HG03095 (cell line): ENCODE data around the gene PPFIA1.
"Not testable (repeated sequence)": the region's sequence is repeated elsewhere in the genome, so short reads cannot be mapped to it uniquely, and the experiment has no call there.

ENCODE experiments used
- ATAC-seq: cut with Tn5 transposase; IDR thresholded peaks from one replicate; pipeline ENCODE4 v1.9.1; 2021; ENCODE audit warnings: moderate library complexity; ENCODE audit not compliant: unreplicated experiment

The PPFIA1 gene

DNA sequence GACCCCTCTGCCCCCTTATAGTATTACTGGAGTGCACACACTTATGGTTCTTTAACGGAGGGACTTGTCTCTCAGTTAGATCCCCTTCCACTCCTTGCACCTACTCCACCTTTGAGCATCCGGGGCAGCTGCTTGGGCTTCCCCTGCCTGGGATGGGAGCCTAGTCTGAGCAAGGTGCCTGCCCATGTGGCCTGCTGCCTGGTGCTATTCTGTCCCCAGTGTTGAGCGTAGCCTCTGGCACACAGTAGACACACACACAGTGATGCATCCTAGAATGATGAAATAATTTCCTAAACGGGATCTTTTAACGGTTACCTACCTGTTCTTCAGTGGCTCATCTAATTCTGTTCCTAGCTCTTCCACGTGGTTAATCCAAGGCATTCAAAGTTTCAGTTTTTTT, 22.4 kb downstream of the PPFIA1 start:
- no peak for ATAC-seq

DNA sequence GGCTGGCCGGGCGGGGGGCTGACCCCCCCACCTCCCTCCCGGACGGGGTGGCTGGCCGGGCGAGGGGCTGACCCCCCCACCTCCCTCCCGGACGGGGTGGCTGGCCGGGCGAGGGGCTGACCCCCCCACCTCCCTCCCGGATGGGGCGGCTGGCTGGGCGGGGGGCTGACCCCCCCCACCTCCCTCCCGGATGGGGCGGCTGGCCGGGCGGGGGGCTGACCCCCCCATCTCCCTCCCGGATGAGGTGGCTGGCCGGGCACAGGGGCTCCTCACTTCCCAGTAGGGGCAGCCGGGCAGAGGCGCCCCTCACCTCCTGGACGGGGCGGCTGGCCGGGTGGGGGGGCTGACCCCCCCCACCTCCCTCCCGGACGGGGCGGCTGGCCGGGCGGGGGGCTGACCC, 24.7 kb downstream of the PPFIA1 start:
- not testable (repeated sequence) for ATAC-seq

DNA sequence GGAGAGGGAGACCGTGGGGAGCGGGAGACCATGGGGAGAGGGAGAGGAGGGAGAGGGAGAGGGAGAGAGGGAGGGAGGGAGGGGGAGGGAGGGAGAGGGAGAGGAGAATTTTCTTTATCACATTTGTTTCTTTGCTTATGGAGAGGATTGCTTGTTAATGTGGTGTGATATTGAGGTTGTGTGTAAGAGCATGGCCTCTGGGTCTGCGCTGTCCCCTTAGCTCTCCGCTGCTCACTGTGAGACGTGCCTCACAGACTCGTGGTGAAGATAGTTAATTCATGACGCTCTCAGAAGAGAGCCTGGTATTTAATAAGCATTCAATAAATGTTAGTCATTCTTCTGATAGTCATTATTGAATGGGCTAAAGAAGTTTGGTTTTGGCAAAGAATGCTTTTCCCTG, 26.2 kb downstream of the PPFIA1 start:
- no peak for ATAC-seq

DNA sequence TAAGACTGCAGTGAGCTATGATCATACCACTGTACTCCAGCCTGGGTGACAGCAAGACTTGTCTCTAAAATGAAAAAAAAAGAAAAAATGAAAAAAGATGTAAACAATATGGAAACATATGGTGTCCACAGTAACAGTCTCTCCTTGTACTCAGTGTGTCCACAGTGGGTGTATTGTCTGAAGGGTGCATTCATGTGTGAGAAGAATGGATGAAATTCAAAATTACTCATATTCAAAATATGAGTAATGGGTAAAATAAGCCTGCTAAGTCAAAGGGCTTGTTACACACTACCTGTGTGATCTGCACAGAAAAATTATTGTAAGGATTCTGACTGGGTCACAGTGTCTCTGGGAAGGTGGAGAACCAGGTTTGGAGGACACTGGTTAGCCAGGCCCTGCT, 26.9 kb downstream of the PPFIA1 start:
- no peak for ATAC-seq

DNA sequence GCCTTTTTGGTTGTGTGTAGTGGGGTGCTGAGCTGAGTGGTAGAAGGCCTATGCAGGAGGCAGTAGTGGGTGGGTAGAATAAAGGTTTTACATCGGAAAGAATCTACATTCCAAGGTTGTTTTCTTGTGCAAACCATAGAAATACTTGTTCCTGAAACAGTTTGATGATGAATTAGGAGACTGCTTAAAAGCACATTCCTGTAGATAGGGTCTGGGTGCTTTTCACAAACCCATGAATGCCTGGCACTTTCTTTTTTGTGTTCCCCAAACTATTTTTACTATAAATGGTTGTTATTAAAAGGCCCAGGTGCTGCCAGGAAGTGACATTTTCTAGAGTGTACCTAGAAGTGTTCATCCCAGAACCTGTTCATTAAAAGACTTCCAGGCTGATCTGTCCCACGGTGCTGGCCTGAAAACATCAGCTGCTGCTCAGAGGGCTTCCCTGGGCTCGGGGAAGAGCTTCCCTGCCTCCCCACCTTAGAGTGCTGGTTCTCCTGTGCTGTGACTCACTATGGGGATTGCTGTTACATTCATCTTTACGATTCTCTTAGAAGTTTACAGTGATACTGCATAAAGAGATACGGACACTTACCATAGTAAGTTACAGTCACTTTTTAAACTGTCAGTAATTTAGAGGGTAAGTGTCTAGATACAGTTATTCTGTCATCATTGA, 27.9 kb downstream of the PPFIA1 start:
- no peak for ATAC-seq

DNA sequence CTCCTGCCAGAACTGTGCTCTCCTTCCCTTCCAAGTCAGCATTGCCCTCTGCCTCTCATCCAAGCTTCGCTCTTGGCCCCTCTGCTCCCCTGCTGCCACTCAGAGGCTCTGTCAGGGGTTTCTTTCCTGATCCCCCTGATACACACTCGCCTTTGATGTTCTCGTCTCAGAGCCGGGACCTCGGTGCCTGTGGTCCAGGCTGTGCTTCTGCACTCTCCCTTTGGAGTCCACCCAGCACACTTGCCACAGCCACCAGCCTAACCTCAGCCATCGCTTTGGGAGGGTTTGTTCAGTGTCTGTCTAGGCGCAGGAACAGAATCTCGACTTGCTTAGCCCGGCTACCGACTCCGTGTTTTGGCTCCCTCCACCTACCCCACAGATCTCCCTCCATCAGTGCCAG, 29.1 kb downstream of the PPFIA1 start:
- ATAC-seq = no peak

DNA sequence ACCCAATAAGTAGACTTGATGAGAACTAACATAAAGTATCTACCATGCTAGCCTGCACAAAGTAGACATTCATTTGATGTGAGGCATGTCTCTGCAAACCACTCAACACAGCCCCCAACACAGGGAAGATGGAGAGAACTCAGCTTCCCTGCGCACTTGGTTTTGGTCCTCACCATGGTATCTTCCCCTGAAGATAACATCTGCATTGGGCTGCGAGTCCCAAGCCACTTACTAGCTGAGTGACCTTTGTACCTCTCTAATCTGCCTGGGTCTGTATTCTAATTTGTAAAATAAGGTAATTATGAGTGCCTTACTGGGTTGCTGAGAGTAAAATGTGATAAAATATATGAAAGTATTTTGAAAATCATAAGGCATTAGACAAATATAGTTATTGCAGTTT, 30.7 kb downstream of the PPFIA1 start:
- ATAC-seq = no peak

DNA sequence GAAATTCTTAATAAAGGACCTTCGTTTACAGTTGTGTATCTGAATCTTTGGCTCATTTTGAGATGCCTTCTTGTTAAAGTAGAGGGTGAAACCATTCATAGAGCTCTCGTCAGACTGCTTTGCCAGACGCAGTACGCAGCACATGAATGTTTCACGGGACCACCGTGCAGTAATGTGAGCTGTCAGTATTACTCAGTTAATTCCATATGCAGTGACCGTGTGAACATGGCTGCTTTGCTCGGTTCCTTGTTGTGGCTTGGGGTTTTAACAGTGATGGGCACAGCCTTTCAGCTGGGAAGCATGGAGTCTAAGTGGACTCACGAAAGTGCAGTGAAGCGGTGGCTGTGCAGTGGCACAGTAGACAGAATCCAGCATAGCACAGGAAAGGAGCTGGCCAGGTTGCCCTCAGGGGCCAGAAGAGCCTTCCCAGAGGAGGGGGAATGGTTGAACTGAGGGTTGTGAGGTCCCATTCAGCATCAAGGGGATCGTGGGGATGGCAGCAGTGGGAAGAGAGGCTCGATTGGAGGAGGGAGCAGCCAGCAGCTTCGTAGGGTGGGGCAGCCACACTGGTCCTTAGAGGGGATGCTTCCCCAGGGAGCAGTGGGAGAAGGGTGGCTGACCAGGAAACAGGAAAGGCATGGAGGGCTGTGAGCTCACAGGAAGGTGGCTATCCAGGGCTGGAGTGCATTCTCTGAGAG, 31.4 kb downstream of the PPFIA1 start:
- ATAC-seq = no peak

DNA sequence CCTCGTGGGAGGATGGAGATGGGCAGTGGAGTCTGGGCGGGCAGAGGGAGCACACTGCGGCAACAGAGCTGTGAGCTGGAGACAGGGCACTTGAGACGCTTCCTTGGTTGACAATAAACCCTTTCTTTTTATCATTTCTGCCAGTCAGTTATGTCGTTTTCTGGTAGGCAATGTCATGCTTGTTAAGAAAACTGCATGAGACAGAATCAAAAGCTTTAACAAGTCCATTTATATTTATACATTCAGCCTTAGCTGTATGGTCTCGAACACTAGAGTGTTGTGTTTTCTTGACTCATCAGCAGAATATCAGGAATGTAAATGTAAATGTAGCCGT, 31.9 kb downstream of the PPFIA1 start:
- ATAC-seq = no peak

DNA sequence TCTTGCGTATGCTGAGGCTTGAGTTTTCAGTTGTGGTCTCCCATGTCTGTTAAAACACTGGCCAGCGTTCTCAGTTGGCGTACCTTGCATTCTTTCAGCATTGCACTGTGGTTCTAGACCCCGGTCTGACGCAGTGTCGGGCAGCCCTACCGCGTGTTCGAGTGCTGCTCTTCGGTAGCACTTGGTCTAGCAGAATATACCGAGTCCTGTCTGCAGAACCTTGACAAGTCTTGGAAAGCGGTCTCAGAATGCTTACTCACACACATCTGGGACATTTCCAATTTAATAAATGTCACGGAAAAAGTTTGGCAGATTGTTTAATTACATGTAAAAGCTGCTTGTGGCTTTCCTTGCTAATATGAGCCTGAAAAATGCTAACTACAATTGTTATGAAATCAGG, 32.6 kb downstream of the PPFIA1 start:
- no peak for ATAC-seq

DNA sequence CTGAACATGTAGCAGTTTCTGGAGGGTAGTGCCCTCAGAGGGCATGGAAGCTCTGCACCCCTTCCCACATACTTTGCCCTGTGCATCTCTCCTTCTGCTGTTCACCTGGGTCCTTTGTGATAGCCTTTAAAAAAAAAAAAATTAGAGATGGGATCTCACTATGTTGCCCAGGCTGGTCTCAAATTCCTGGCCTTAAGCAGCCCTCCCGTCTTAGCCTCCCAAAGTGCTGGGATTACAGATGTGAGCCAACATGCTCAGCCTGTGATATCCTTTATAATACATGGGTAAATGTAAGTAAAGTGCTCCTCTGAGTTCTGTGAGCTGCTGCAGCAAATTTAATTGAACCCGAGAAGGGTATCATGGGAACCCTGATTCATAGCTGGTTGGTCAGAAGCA, 33.7 kb downstream of the PPFIA1 start:
- ATAC-seq = no peak

DNA sequence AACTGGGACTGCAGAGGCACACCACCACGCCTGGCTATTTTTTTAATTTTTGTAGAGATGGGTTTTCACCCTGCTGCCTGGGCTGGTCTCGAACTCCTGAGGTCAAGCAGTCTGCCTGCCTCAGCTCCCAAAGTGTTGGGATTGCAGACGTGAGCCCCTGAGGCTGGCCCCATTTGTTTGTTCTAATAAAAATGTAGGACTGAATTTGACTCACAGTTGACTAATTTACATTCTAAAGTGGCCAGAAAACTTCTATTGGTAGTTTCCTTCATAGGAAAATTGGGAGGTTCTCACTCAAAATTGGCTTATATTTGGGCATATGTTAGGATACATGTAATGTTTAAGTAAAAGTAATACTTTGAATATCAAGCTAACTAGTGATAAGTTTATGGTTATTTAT, 35.0 kb downstream of the PPFIA1 start:
- no peak for ATAC-seq

DNA sequence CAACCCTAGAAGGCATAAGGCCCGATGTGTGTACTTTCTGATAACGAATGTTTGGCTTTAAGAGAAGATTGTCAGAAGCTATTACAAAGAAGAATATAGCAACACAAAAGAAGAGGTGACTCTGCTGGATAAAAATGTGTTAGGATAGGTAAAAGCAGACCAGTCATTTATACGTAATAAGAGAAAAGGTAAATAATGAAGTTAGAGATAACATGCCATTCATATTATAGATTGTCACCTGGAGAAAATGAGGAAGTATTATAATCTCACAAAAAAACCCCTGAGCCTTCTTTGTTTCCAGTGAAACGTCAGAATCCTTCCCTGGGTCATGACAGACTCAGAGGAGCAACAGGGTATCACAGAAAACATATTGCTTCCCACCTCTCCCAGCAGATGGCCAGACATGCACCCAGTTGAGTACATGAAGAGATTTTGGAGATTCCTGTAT, 36.1 kb downstream of the PPFIA1 start:
- ATAC-seq = no peak

DNA sequence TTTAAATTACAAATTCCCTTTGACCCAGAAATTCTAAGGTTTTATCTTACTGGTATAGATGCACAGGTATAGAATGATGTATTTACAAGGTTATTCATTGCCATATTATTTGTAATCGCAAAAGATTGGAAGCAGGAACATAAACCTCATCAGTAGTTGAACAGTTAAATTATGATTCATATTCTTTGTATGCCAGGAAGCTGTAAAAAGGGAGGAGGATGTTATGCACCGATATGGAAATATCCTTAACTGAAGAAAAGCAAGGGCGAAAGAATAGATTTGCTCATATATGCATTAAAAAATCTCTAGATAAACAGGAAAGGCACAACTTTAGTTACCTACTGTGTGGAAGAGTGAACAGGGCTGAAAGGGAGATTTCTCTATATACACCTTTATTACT, 36.7 kb downstream of the PPFIA1 start:
- ATAC-seq = no peak

DNA sequence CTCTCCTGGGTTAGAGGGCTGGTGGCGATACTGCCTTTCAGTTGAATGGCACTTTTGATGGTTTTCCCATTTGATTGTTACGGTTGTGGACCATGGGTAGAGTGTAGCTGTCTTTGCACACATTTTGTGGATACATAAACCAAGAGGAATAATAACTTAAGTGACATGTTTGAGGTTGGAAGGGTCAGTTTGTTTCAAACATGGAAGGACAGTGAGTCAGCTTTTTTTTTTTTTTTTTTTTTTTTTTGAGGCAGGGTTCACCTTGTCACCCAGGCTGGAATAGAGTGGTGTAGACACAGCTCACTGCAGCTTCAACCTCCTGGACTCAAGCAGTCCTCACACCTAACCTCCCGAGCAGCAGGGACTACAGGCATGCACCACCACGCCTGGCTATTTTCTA, 41.1 kb downstream of the PPFIA1 start:
- ATAC-seq = no peak

DNA sequence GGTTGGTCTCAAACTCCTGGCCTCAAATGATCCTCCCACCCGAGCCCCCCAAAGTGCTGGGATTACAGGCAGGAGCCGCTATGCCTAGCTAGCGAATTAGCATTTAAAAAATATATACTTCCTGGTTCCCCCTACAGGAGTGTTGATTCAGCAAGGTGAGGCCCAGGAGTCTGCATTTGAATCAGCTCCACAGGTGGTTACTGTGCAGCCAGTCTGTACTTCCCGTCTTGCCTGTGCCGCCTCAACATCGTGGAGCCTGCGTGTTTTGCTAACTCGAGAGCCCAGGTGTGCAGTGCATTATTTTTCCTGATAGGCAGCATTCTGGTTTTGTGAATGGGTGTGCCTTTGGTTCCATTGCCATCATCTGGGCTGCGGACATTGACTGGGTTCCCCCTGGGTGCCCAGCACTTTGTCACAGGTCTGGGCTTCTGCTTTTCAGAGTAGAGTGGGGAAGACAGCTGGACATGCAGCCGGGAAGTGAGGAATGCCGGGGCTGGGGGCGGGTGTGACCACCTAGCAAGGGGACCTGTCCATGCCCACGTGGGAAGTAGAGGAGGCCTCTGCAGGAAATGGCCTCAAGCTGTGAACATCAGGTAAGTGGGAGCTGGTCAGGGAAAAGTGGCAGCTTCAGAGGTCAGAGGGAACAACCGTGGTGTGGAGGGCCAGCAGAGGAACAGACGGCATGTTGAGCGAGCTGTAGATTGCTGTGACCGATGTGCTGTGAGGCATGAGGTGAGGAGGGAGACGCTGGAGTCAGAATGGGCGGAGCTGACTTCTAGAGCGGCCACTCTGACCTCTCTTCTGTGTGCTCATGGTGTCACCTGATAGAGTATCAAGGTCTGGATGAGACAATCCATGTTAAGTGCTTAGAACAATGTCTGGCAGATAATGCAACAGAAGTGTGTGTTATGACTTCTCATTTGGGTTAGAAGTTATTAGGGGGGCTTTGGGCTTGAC, 42.2 kb downstream of the PPFIA1 start:
- no peak for ATAC-seq

DNA sequence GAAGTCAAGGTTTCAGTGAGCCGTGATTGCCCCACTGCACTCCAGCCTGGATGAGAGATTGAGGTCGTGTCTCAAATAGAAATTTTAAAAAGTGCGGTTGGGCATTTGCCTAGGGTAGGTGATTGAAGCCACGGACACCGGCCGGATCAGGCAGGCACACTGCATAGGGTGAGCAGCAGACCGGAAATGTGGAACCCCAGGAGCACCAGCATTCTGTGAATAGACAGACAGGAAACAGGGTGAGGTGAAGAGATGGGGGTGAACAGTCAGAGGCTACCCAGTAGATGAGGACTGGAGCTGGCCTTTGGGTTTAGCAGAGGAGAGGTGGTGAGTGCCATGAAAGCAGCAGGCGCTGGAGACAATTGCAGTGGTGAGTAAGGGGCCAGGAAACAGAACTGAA, 43.5 kb downstream of the PPFIA1 start:
- no peak for ATAC-seq

DNA sequence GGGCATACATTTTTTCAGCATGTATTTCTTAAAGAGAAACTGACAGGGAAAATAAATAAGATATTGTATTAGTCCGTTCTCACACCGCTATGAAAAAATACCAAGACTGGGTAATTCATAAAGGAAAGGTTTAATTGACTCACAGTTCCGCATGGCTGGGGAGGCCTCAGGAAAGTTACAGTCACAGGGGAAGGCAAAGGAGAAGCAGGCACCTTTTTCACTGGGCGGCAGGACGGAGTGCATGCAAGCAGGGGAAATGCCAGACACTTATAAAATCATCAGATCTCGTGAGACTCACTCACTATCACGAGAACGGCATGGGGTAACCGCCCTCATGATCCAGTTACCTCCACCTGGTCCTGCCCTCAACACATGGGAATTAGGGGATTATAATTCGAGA, 44.2 kb downstream of the PPFIA1 start:
- no peak for ATAC-seq

DNA sequence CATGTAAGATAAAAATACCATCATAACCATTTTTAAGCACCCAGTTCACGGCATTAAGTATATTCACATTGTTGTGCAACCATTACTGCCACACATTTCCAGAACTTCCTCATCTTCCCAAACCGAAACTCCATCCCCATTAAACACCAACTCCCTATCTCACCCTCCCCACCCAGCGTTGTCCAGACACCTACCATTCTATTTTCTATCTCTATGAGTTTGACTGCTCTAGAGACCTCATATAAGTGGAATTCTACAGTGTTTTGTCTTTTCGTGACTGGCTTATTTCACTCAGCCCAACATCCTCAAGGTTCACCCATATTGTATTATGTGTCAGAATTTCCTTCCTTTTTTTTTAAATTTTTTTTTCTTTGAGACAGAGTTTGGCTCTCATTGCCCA, 45.2 kb downstream of the PPFIA1 start:
- no peak for ATAC-seq

DNA sequence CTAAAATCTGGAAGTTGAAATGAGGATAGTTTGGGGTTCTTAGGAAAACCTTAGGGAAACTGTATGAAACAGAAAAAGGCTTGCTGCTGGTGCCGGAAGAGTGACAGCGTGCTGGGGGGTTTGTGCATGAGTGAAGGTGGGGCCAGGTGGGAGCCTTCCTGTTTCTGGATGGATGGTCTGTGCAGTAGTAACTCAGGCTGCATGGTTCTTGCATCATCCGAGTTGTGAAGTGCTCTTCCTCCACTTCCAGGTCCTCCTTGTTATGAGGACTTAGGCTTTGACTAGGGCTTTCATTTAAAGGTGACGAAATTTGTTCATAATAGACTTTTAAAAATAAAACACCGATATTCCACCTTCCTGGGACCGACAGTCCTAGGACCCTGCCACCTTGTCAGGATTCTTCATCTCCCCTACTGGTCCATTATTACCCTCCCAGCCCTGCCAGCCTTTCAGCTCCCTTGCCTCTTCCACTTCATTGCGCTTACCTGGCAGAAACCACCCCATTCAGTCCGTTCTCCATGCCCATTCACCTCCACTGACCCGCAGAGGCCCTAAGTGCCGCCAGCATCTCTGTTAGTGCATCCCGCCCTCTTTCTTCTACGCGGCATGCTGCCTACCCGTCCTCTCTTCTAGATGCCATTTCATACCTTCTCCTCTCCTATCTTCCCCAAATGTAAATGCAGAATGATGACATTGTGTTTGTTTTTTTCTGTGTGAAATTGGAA, 47.3 kb downstream of the PPFIA1 start:
- no peak for ATAC-seq

DNA sequence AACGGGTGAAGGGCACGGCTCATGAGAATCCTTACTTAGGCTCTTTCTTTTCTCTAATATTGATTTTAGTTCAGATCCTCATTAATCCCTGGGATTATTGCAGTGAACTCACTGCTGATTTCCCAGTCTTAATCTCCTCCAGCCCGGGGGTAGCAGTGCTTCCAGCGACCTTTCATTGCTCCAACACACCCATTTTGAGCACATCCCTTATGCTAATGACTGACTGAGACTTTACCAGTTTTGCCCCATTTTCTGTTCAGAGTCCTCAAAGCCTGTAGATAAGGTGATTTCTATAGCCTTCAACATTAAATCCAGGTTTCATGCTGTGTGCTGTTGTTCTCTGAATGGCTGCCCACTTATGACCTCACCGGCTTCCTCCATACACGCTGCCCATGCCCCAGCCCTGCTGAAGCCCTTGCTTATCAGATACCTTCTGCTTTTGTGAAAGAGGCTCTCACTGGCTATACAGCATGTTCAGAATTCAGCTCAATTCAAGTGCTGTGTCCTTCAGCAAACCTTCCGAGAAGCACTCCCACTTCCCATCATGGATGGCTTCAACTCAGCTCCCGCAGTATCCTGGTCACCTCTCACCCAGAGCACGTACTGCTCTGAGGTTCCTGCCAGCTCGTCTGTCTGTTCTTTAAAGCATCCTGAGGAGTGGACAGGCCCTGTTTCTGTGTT, 49.0 kb downstream of the PPFIA1 start:
- no peak for ATAC-seq
